SK-N-SH (cell line): ENCODE measurements around the gene TMEM184A. TPM values are rescaled to one million over a fixed set of nuclear protein-coding genes. Genes with fewer than 3 reads are reported as not detected.

Source experiments
- CTCF ChIA-PET: fragments of 300-600, 350-600 bp; formaldehyde crosslinking; extraction: SDS; loops from one replicate; lab custom pipeline; 2021; lab: Yijun Ruan, JAX
- POLR2A ChIA-PET: fragments of 350-600 bp; sonication (Branson Sonifier 250); formaldehyde crosslinking; extraction: SDS; loops from one replicate; lab custom pipeline; 2020; ENCODE audit warnings: antibody characterized with exemption, inconsistent platforms; lab: Yijun Ruan, JAX
- DNase-seq: peaks from one replicate; pipeline ENCODE4 v3.0.0; 2012
- H2AFZ ChIP-seq: fragments of 200-600 bp; sonication (generic); 2 replicates; pipeline ENCODE4 v1.8.1; 2016; ENCODE audit warnings: antibody characterized with exemption, mild to moderate bottlenecking, low read depth
- H3F3A ChIP-seq: fragments of 200-600 bp; sonication (generic); replicated peaks from 2 replicates; pipeline ENCODE3; 2016; ENCODE audit warnings: antibody characterized with exemption, mild to moderate bottlenecking; ENCODE audit not compliant: insufficient read depth
- H3K27ac ChIP-seq, 2 experiments: fragments of 200-500 bp in 1 of 2; fragments of 200-600 bp in 1 of 2; sonication (Bioruptor generic) in 1 of 2; sonication (generic), shearing (Covaris generic) in 1 of 2; 2 replicates each; pipeline versions ENCODE4 v1.5.1 to v1.6.1; 2014 to 2016; ENCODE audit warnings: low read depth in 2 of 2, inconsistent platforms in 1 of 2, low read length in 1 of 2, mild to moderate bottlenecking in 1 of 2, mixed read lengths in 1 of 2
- H3K27me3 ChIP-seq: fragments of 200-600 bp; sonication (generic), shearing (Covaris generic); 2 replicates; pipeline ENCODE4 v1.6.1; 2016; ENCODE audit warnings: mixed run types; ENCODE audit not compliant: insufficient read depth
- H3K36me3 ChIP-seq, 2 experiments: fragments of 200-500 bp in 1 of 2; fragments of 200-600 bp in 1 of 2; sonication (Bioruptor generic) in 1 of 2; sonication (generic) in 1 of 2; replicated peaks in 1 of 2; 2 replicates each; pipeline versions ENCODE3 to v1.5.1; 2014 to 2016; ENCODE audit warnings: low read length in 1 of 2, mild to moderate bottlenecking in 1 of 2; ENCODE audit not compliant: insufficient read depth in 2 of 2, control insufficient read depth in 1 of 2
- H3K4me1 ChIP-seq, 2 experiments: fragments of 200-500 bp in 1 of 2; fragments of 200-600 bp in 1 of 2; sonication (Bioruptor generic) in 1 of 2; sonication (generic), shearing (Covaris generic) in 1 of 2; 2 replicates each; pipeline versions ENCODE4 v1.5.1 to v1.6.1; 2014 to 2016; ENCODE audit warnings: low read depth in 1 of 2, low read length in 1 of 2, mixed run types in 1 of 2; ENCODE audit not compliant: insufficient read depth in 2 of 2, control insufficient read depth in 1 of 2
- H3K4me2 ChIP-seq: fragments of 200-600 bp; sonication (generic), shearing (Covaris generic); 2 replicates; pipeline ENCODE4 v1.6.1; 2017; ENCODE audit warnings: mixed run types
- H3K4me3 ChIP-seq, 2 experiments: fragments of 200-500 bp in 1 of 2; fragments of 200-600 bp in 1 of 2; sonication (Bioruptor generic) in 1 of 2; sonication (generic), shearing (Covaris generic) in 1 of 2; 2 replicates each; pipeline versions ENCODE4 v1.5.1 to v1.8.1; 2014 to 2016; ENCODE audit warnings: low read depth in 2 of 2, inconsistent platforms in 1 of 2, low read length in 1 of 2, mild to moderate bottlenecking in 1 of 2, mixed read lengths in 1 of 2, moderate library complexity in 1 of 2
- H3K79me2 ChIP-seq: fragments of 200-600 bp; sonication (generic); 2 replicates; pipeline ENCODE4 v1.8.1; 2017; ENCODE audit warnings: mild to moderate bottlenecking; ENCODE audit not compliant: insufficient read depth
- H3K9ac ChIP-seq: fragments of 200-600 bp; sonication (generic); 2 replicates; pipeline ENCODE4 v1.6.1; 2017; ENCODE audit warnings: mixed run types
- H3K9me2 ChIP-seq: fragments of 200-600 bp; sonication (generic); 2 replicates; pipeline ENCODE4 v1.6.1; 2017; ENCODE audit warnings: mixed run types
- H3K9me3 ChIP-seq: fragments of 200-600 bp; sonication (generic); 2 replicates; pipeline ENCODE4 v1.6.1; 2017; ENCODE audit warnings: mixed run types, mild to moderate bottlenecking, moderate library complexity
- H4K20me1 ChIP-seq: fragments of 200-600 bp; sonication (generic); 2 replicates; pipeline ENCODE4 v1.6.1; 2017; ENCODE audit warnings: mild to moderate bottlenecking, mixed run types; ENCODE audit not compliant: insufficient read depth
- CHD2 ChIP-seq: fragments of 150-350 bp; IDR thresholded peaks from 2 replicates; pipeline ENCODE4 v1.6.1; 2018; ENCODE audit warnings: low read length; ENCODE audit not compliant: partially characterized antibody
- ELF1 ChIP-seq: IDR thresholded peaks from 2 replicates; pipeline ENCODE4 v1.4.0; 2012
- EZH2phosphoT487 ChIP-seq: fragments of 200-600 bp; sonication (generic); IDR thresholded peaks from 2 replicates; pipeline ENCODE4 v1.6.1; 2017; ENCODE audit warnings: low read depth, mixed run types, mild to moderate bottlenecking, antibody characterized with exemption, moderate library complexity, borderline replicate concordance
- FOSL2 ChIP-seq: IDR thresholded peaks from 2 replicates; pipeline ENCODE4 v1.4.0; 2012; ENCODE audit warnings: low read depth, mild to moderate bottlenecking, moderate library complexity, borderline replicate concordance
- FOXJ3 ChIP-seq: sonication (generic); formaldehyde crosslinking; IDR thresholded peaks from 2 replicates; pipeline ENCODE4 v1.5.1; 2020; ENCODE audit warnings: mild to moderate bottlenecking, missing genetic modification reagents
- GATA2 ChIP-seq: sonication (generic); formaldehyde crosslinking; IDR thresholded peaks from 2 replicates; pipeline ENCODE4 v1.5.0; 2020; ENCODE audit warnings: mild to moderate bottlenecking, missing genetic modification reagents
- JUND ChIP-seq: IDR thresholded peaks from 2 replicates; pipeline ENCODE4 v1.4.0; 2012
- MAX ChIP-seq: IDR thresholded peaks from 2 replicates; pipeline ENCODE4 v1.4.0; 2012; ENCODE audit warnings: low read depth
- MEF2A ChIP-seq: IDR thresholded peaks from 2 replicates; pipeline ENCODE4 v1.4.0; 2012; ENCODE audit warnings: low read depth, borderline replicate concordance
- MXI1 ChIP-seq: IDR thresholded peaks from 2 replicates; pipeline ENCODE4 v1.6.1; 2012; ENCODE audit warnings: mild to moderate bottlenecking, low read depth, low read length, improper control_type of control experiment
- NFIC ChIP-seq: IDR thresholded peaks from 2 replicates; pipeline ENCODE4 v1.4.0; 2012; ENCODE audit warnings: borderline replicate concordance
- NRF1 ChIP-seq: IDR thresholded peaks from 2 replicates; pipeline ENCODE4 v1.6.1; 2012; ENCODE audit warnings: low read depth, mild to moderate bottlenecking, low read length
- POLR2AphosphoS5 ChIP-seq: IDR thresholded peaks from 2 replicates; pipeline ENCODE4 v1.6.1; 2012; ENCODE audit warnings: low read depth, low read length
- RAD21 ChIP-seq: IDR thresholded peaks from 2 replicates; pipeline ENCODE4 v1.6.1; 2012; ENCODE audit warnings: mild to moderate bottlenecking, low read length
- RXRA ChIP-seq: IDR thresholded peaks from 2 replicates; pipeline ENCODE4 v1.4.0; 2012; ENCODE audit warnings: low read depth, mild to moderate bottlenecking, borderline replicate concordance
- SIN3A ChIP-seq: IDR thresholded peaks from 2 replicates; pipeline ENCODE4 v1.6.1; 2012; ENCODE audit warnings: low read depth, mild to moderate bottlenecking, low read length, moderate library complexity, borderline replicate concordance
- SMC3 ChIP-seq: IDR thresholded peaks from 2 replicates; pipeline ENCODE4 v1.6.1; 2012; ENCODE audit warnings: low read depth, low read length, improper control_type of control experiment
- TAF1 ChIP-seq: IDR thresholded peaks from 2 replicates; pipeline ENCODE4 v1.6.1; 2012; ENCODE audit warnings: low read depth, mild to moderate bottlenecking, low read length, moderate library complexity, borderline replicate concordance
- TCF12 ChIP-seq: IDR thresholded peaks from 2 replicates; pipeline ENCODE4 v1.4.0; 2012
- TEAD4 ChIP-seq: IDR thresholded peaks from 2 replicates; pipeline ENCODE4 v1.4.0; 2012; ENCODE audit warnings: mild to moderate bottlenecking, borderline replicate concordance; ENCODE audit not compliant: insufficient read depth
- YY1 ChIP-seq: IDR thresholded peaks from 2 replicates; pipeline ENCODE4 v1.4.0; 2012; ENCODE audit warnings: low read depth, mild to moderate bottlenecking
- ZBTB33 ChIP-seq: IDR thresholded peaks from 2 replicates; pipeline ENCODE4 v1.4.0; 2012; ENCODE audit warnings: low read depth, borderline replicate concordance
- WGBS: methylation state at CpG from one replicate; pipeline ENCODE4 v1.1.6; 2017; ENCODE audit warnings: low lambda C conversion rate; 5-methylcytosine and 5-hydroxymethylcytosine counted together
- polyA plus RNA-seq, 3 experiments: library from polyadenylated mRNA; depleted of rRNA; stranded (reverse); fragments of >200 nt; gene quantifications; 2 replicates each; pipeline ENCODE4 v1.2.3, GENCODE V29; 2012
- TF ChIP-seq, protein P1 (sequence below): fragments of 150-350 bp; IDR thresholded peaks from 2 replicates; pipeline ENCODE4 v1.6.1; 2016; ENCODE audit warnings: mild to moderate bottlenecking, low read depth, low read length

TMEM184A gene
- polyA plus RNA-seq, 1 of the 3 experiments (the other 2 are of a cell fraction) = 1.5 TPM

- TF ChIP-seq POLR2AphosphoS5 (no peak), ELF1 (no peak), FOXJ3 (CRISPR knock-in tag) (peak; percentile 91), RXRA (no peak), TEAD4 (no peak), NFIC (no peak), RAD21 (0 out of 2 replicates have a peak, but pooled peaks have one; percentile 3), MEF2A (no peak), MXI1 (peak; percentile 79), MAX (no peak), TCF12 (no peak)
- TF ChIP-seq, all 33 proteins: peak for 8
These were observed 40.4 kb upstream of the TMEM184A start (continued) for GRCh38 chr7:1596181-1597043.

GRCh38 chr7:1595636-1596035, 39.6 kb upstream of the TMEM184A start:
- ChIA-PET POLR2A (interaction anchor here (1.0 to 3.3 kb wide), 3 partner anchors 9 to 52 kb away, joined by 4 to 19 read pairs (median 12); no protein-coding TSS in a partner anchor), CTCF (interaction anchor here (0.8 to 4.7 kb wide), 5 partner anchors 10 to 55 kb away, joined by 3 to 19 read pairs (median 8); no protein-coding TSS in a partner anchor)

More at GRCh38 chr7:1595636-1596035, 39.6 kb upstream of the TMEM184A start:
- H3K9me3 ChIP-seq = no peaks in the 10 kb centered on the region
- no peaks in the 10 kb centered on the region for H3K36me3 ChIP-seq
- WGBS = 43% methylated on average over 9 of the region's 12 CpGs
- H3K27ac ChIP-seq = peak overlapping the region in 1 of 2 experiments; percentile 89; a peak in 2 of 4 replicates
- no peaks in the 10 kb centered on the region for H3F3A ChIP-seq
- H4K20me1 ChIP-seq = no peaks in the 10 kb centered on the region
- no peaks in the 10 kb centered on the region for H3K9me2 ChIP-seq
- H3K4me2 ChIP-seq = no peak overlapping the region
- H3K4me3 ChIP-seq = no peak overlapping the region
- H3K27me3 ChIP-seq = peaks cover 48% of the 10 kb centered on the region
- no peak overlapping the region for H2AFZ ChIP-seq
- peaks cover 0 to 81% of the 10 kb centered on the region in 2 experiments; a peak in 1 of 4 replicates for H3K4me1 ChIP-seq
- DNase-seq = peak; percentile 52
- H3K9ac ChIP-seq = no peak overlapping the region
- no peaks in the 10 kb centered on the region for H3K79me2 ChIP-seq
- TF ChIP-seq GATA2 (CRISPR knock-in tag) (no peak), FOSL2 (no peak), FOXJ3 (CRISPR knock-in tag) (no peak), CHD2 (no peak), YY1 (no peak), RAD21 (no peak), SMC3 (no peak), SIN3A (no peak), JUND (no peak), MAX (no peak), NRF1 (no peak), POLR2AphosphoS5 (no peak), ZBTB33 (no peak), TAF1 (no peak), EZH2phosphoT487 (no peak)
- TF ChIP-seq, protein P1, sequence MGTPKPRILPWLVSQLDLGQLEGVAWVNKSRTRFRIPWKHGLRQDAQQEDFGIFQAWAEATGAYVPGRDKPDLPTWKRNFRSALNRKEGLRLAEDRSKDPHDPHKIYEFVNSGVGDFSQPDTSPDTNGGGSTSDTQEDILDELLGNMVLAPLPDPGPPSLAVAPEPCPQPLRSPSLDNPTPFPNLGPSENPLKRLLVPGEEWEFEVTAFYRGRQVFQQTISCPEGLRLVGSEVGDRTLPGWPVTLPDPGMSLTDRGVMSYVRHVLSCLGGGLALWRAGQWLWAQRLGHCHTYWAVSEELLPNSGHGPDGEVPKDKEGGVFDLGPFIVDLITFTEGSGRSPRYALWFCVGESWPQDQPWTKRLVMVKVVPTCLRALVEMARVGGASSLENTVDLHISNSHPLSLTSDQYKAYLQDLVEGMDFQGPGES = no peak
